ENCODE results near the gene CIB1. TPM values are rescaled to one million over a fixed set of nuclear protein-coding genes. Genes with fewer than 3 reads are reported as not detected.
"Not testable (repeated sequence)": the region's sequence is repeated elsewhere in the genome, so short reads cannot be mapped to it uniquely, and the experiment has no call there.

CIB1 gene
- total RNA-seq, 1 donor from 2014 or later, result 12.4 TPM

DNA sequence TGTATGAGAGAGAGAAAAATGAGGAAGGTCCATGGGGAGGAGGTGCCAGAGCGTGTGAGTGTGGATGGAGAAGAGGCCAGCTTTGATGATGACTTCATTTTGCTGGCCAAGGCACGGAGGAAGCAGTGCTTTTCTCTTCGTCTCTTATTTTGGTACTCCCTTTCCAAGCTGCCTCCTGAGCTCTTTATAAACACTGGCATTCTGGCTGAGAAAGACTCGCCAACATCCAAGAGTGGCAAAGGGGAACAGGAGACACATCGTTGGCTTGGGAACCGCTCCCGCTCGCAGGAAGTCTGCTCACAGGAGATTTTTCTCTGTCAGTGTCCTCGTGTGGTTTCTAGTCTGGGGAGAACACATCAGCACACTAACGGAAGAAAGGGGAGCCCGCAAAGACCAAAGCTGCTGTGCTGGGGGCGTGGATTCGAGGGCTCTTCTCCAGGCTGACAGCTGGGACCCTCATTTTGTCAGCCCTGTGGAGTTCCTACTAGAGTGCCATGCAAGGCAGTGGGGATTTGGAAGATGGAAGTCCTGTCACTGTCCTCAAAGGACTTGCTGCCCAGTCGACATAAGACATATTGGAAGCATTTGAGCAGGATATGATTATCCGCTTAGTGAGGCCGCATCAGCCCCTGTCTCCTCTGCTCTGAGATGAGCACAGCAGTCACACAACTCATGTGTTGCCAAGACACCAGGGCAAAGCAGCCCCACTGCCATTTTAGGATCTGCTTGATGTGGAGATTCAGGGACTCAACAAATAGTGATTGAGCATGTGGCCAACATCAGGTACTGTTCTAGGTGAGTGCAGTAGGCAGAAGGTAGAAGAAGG lies 40.6 kb downstream of the CIB1 start:
- peak; percentile 58 for DNase-seq

DNA sequence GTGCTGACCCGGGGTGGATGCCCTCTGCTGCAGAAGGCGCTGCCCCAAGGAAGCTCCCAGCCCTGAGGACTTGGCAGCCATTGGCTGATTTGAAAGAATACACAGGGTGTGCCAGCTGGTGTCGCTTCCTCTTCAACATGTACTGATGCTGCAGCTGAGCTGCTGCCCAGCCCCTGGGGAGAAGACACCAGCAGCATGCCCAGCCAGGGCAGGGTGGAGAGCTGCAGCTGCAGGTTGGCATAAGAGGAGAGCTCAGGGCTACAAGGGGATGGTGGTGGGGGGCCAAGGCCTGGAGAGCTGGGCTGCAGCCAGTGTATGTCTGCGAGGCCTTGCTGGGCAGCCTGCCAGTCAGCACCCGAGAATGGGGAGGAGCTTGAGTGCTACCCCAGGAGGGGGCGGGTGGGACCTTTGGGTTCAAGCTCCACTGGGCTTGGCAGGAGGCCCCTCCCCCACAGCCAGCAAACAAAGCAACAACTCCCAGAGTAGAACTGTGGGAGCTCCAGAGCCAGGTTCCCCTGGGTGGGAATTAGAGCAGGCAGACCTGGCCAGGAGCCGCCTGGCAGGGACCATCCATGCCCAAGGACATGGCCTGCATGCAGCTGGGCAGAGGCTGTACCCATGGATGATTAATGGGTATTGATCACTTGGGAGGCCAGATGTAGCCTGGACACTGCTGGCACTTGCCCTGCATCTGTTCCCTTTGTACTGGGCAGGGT lies 41.8 kb downstream of the CIB1 start:
- DNase-seq, result peak; percentile 92

DNA sequence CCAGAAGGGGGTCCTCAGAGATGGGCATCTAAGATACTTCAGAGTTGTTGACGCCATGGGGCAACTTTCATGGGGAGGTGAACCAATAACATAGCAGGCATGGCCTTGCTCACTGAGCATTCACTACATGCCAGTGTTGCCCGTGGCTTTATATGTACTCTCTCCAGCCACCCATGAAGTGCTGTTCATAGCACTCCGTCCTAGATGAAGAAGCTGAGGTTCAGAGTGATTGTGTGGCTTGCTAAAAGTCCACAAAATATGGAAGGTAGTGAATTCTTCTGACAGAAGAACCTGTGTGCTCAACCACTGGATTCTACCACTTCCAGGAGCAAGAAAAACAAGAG lies 42.4 kb downstream of the CIB1 start:
- DNase-seq, result no peak

DNA sequence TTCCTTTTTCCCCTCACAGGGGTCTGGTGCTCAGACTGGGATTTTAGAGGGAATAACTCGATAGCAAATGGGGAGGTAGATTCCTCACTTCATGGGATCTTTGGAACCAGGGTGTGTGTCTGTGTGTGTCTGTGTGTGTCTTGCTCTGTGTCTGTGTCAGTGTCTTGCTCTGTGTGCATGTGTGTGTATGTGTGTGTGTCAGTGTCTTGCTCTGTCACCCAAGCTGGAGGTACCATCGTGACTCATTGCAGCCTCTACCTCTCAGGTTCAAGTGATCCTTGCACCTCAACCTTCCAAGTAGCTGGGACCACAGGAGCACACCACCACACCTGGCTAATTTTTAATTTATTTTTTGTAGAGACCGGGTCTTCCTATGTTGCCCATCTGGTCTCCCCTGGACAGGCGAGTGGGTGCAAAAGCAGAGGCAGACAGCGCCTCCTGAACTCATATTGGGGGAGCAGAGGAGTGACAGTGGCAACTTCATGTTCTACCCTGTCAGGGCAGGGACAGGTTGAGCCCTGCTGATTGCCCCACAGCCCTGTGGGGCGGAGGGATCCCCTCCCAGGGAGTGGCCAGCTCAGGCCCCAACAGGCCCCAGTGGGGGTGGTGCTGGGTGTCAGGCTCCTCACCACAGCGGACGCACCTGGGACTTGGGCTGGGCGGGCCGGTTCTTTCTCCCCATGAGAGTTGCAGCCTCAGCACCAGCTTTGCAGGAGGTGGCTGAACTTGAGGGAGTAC lies 43.0 kb downstream of the CIB1 start:
- peak; percentile 37 for DNase-seq

DNA sequence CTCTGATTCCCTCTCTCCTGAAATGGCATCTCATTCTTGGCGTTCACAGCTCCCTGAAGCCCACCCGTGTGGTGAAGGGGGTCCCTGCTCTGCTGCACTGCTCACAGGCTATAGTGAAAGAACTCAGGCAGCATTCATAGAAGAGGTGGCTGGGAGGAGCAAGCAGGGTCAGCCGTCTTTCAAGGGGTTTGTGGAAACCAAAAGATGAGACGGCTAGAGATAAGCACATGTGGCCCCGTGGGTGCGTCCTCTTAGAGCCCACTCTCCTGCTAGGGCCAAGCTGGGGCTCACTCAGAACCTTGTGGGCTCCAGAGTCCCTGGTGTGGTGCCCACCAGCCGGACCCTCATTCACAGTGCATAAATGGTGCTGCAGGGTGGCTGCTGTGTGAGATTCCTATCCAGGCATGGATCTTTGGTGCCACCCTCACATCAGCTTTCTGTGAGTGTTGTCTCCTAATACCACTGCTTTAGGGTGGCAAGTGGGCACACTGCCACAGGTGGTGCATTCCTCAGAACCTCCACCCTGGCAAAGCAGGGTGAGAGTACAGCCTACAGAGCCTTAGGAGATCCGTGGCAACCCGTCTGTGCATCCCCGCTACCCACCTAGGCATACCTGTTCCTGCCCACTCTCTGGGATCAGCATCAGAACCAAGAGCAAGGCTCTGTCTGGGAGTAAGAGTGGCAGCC lies 43.8 kb downstream of the CIB1 start:
- no peak for DNase-seq

DNA sequence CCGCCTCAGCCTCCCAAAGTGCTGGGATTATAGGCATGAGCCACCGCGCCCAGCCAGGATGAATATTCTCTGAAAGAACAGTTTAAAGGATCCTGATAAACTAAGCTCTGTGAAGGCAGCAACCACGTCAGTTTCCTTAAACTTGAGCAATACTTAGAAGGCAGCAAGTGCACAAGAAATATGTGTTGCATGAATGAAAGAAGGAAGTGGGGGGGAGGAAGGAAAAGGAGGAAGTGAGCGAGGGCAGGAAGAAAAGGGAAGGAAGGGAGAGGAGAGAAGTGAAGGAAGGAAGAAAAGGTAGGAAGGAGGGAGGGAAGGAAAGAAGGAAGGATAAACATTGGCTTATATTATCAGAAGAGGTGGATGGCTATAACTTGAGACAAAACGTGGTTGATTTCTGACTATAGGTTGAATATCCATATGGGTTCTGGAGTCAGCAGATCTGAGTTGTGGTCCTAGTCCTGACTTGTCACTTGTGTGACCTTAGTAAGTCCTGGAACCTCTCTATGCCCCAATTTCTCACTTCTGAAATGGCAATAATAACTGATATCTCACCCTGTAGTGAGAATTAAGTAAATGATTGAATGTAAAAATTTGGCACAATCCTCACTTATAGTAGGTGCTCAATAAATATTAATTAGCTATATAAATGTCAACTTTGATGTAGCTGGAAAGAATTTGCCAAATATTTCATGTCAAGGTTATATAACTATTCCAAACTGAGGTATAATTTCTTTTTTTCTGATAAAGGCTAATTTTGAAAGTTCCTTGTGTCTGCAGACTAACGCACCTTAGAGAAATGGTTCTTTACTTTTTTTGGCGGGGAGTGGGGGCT lies 44.6 kb downstream of the CIB1 start:
- DNase-seq, result no peak

DNA sequence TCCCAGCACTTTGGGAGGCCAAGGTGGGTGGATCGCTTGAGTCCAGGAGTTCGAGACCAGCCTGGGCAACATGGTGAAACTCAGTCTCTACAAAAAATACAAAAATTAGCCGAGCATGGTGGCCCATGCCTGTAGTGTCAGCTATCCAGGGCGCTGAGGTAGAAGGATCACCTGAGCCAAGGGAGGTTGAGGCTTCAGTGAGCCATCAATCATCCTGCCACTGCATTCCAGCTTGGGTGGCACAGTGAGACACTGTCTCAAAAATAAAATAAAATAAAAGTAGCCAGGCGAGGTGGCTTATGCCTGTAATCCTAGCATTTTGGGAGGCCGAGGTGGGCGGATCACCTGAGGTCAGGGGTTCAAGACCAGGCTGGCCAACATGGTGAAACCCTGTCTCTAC lies 45.7 kb downstream of the CIB1 start:
- not testable (repeated sequence) for DNase-seq

DNA sequence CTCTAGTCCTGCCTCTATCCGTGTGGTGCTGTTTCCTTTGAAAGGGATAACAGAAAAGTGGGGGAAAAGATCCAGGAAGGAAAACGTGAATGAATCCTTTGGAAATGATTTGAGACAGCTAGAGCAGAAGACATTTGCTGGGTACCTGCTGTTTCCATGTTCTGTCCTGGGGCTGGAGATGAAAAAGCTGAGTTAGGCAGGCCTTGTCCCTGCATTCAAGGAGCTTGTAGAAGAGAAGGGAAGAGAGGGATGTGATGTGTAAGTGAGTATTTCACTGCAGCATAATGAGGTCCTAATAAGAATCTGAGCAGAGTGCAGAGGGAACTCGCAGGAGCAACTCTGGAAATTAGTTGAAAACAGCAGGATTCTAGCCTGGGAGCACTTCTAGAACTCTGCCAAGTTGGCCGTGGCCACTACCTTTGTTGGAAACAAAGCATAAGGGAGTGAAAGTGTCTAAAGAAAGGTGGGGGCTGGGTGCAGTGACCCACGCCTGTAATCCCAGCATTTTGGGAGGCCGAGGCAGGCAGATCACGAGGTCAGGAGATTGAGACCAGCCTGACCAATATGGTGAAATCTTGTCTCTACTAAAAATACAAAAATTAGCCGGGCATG lies 46.4 kb downstream of the CIB1 start:
- DNase-seq, result no peak

DNA sequence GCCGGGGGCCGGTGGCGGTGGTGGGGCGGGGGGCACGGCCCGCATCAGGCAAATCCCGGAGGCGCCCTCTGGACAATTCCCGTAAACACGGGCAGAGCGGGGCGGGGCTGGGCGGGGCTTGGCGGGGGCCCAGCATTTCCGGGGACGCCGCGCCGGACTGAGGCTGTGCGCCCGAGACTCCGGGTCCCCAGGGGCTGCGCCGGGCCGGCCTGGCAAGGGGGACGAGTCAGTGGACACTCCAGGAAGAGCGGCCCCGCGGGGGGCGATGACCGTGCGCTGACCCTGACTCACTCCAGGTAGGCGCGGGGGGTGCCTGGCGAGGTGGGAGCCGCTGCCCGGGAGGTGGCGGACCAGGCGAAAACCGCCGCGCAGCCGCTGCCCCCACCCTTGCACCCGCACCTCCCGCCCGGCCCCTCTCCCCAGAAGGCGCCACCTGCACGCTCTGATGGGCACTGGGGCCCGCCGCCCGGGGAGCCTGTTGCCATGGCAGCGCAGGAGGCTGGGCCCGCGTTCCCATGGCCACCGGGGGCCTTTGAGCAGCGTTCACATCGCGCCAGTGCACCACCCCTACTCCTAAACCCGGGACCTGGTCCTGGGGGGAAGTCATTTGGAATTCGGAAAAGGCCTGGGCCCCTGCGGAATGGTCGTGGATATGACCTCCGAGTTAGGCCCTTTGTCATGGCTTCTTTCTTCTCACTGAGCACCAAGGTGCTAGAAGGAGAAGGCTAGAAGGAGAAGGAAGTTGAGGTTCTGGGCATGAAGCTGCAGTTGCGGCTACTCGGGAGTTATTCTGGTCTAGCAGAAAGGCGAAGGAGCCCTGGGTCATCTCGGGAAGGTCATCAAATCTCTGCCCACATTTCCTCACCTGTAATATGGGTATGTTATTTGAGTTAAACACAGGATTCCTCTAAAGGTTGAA lies 48.7 kb downstream of the CIB1 start:
- peak; percentile 46 for DNase-seq

DNA sequence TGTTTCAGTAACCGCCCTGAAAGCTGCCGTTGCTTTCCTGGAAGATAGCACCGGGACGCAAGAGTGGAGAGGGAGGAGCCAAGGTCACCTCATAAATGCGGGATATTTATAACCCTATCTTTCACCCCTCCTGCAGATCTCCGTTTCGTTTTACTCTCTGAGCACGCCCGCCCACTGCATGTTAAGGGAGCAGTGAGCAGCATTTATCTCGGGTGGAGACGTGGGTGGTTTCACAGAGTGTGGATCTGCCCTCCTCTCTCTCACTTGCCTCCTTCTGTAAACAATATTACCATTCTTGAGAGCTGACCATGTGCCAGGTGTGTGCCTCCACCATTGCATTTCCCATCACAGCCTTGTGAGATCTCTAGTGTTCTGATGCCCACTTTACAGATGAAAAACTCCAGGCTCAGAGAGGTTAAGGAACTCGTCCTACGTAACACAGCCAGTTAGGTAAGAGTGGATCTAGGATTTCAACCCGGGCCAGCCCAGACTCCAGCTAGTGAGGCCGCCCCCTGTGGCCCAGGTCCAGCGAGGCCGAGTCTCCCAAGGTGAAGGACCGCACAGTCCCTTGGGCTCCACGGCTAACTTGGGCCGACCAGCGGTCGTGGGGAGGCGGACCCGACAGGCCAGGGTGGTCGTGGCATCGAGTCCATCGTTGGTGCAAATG lies 49.5 kb downstream of the CIB1 start:
- DNase-seq, result no peak

DNA sequence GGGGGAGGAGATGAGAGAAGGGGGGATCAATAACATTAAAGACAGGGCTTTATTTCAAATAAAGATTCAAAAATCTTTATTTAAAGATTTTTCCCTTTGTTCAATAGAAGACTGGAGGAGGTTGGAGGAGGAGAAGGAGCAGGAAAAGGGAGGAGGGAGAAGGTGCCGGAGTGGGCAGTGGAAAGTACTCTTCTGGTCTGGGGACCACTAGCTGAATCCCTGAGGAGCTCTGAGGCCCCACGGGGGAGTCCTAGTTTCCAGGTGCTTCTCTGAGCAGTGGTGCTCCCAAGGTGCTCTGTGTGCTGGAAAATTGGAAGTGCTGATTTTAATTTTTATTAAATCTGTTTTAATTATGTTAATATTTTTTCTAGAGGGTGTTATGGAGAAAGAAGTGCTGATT lies 52.0 kb downstream of the CIB1 start:
- no peak for DNase-seq

Small RNA genes within 50 kb of the gene (small RNA-seq; reads per million reads assigned to genes)
- not detected for gene AC091167.3 (ENCODE audit: low replicate concordance)

Other genes with a start within 250 kb of the CIB1 start
- gene ZNF710, start 232.6 kb downstream of the CIB1 start, total RNA-seq, result 5.6 TPM
- gene IDH2, start 131.5 kb downstream of the CIB1 start, total RNA-seq, result 321 TPM
- 26.6 TPM for gene SEMA4B, start 32.6 kb downstream of the CIB1 start, total RNA-seq
- gene GDPGP1, start 268 bp upstream of the CIB1 start, total RNA-seq, result 5.6 TPM
- not detected for gene TTLL13, start 15.6 kb upstream of the CIB1 start, total RNA-seq
- gene NGRN, start 31.7 kb upstream of the CIB1 start, total RNA-seq, result 106 TPM
- 4.9 TPM for gene ZNF774, start 118.3 kb upstream of the CIB1 start, total RNA-seq
- 171 TPM for gene IQGAP1, start 154.3 kb upstream of the CIB1 start, total RNA-seq